ENCODE data around the gene DNLZ.

DNA sequence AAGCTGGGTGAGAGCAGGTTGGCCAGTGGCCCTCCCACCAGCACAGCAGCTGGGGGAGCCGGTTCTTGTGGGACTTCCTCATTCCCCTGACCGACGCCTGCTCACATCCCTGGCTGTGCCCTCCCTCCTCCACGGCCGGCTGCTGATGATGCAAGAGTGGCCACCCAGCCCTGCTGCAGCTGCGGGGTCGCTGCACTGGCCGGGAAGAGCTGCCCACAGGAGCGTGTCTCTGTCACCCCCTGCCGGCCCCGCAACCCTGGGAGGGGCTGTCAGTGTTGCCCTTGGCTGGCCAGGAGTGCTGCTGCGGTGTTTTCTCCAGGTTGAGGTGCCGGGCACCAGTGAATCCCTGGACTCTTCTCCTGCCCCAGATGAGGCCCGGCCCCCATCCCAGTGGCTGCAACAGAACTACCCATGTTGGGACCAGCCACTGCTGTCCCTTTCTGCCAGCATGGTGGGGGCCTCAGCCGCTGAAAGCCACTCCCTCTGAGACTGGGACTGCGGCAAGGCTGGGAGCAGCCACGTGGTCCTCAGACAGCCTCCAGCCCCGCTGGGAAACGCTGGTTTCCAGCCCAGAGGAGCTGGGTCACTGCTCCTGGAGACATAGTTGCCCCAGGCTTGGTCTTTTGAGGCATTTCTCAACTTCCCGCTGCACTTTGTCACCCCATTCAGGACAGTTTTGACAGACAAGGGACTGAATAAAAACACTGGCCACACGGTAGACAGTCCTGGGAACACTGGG, 9.2 kb upstream of the DNLZ start:
- TF ChIP-seq, protein P1, sequence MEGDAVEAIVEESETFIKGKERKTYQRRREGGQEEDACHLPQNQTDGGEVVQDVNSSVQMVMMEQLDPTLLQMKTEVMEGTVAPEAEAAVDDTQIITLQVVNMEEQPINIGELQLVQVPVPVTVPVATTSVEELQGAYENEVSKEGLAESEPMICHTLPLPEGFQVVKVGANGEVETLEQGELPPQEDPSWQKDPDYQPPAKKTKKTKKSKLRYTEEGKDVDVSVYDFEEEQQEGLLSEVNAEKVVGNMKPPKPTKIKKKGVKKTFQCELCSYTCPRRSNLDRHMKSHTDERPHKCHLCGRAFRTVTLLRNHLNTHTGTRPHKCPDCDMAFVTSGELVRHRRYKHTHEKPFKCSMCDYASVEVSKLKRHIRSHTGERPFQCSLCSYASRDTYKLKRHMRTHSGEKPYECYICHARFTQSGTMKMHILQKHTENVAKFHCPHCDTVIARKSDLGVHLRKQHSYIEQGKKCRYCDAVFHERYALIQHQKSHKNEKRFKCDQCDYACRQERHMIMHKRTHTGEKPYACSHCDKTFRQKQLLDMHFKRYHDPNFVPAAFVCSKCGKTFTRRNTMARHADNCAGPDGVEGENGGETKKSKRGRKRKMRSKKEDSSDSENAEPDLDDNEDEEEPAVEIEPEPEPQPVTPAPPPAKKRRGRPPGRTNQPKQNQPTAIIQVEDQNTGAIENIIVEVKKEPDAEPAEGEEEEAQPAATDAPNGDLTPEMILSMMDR (IDR thresholded peaks at IDR 0.05): no peak; the same call in 1 of the 2 replicates
- TF ChIP-seq, protein P2, sequence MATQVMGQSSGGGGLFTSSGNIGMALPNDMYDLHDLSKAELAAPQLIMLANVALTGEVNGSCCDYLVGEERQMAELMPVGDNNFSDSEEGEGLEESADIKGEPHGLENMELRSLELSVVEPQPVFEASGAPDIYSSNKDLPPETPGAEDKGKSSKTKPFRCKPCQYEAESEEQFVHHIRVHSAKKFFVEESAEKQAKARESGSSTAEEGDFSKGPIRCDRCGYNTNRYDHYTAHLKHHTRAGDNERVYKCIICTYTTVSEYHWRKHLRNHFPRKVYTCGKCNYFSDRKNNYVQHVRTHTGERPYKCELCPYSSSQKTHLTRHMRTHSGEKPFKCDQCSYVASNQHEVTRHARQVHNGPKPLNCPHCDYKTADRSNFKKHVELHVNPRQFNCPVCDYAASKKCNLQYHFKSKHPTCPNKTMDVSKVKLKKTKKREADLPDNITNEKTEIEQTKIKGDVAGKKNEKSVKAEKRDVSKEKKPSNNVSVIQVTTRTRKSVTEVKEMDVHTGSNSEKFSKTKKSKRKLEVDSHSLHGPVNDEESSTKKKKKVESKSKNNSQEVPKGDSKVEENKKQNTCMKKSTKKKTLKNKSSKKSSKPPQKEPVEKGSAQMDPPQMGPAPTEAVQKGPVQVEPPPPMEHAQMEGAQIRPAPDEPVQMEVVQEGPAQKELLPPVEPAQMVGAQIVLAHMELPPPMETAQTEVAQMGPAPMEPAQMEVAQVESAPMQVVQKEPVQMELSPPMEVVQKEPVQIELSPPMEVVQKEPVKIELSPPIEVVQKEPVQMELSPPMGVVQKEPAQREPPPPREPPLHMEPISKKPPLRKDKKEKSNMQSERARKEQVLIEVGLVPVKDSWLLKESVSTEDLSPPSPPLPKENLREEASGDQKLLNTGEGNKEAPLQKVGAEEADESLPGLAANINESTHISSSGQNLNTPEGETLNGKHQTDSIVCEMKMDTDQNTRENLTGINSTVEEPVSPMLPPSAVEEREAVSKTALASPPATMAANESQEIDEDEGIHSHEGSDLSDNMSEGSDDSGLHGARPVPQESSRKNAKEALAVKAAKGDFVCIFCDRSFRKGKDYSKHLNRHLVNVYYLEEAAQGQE (IDR thresholded peaks at IDR 0.05; ENCODE audit: insufficient read depth in 1 of 2, low read depth in 2 of 2, low read length in 1 of 2): no peak
